Stimulated activated CD4-positive, alpha-beta T cell treated with anti-CD3 and anti-CD28 coated beads, Interleukin-1b, Interleukin-23, amount 100 ng/mL, for 24 hours (primary cell): Measurements from ENCODE around the gene RAB8B.
"Not testable (repeated sequence)": the region's sequence is repeated elsewhere in the genome, so short reads cannot be mapped to it uniquely, and the experiment has no call there.

Source experiments
- DNase-seq, 4 experiments: peaks; one replicate each; pipeline ENCODE4 v3.0.0-alpha.2; 2020; ENCODE audit warnings: low read depth in 4 of 4, low spot score in 1 of 4

Gene RAB8B

GRCh38 chr15:63233667-63234423 lies 44.4 kb downstream of the RAB8B start:
- DNase-seq, result no peak

- no peak for DNase-seq
Measured at GRCh38 chr15:63234451-63234870, 45.1 kb downstream of the RAB8B start.

GRCh38 chr15:63236272-63236671 lies 46.9 kb downstream of the RAB8B start:
- DNase-seq, result no peak

- not testable (repeated sequence) for DNase-seq
Measured at GRCh38 chr15:63237086-63237485, 47.7 kb downstream of the RAB8B start.

- DNase-seq, result no peak
Measured at GRCh38 chr15:63238171-63238570, 48.8 kb downstream of the RAB8B start.

GRCh38 chr15:63238796-63239195 lies 49.4 kb downstream of the RAB8B start:
- DNase-seq, result no peak

GRCh38 chr15:63240109-63240508 lies 50.7 kb downstream of the RAB8B start:
- no peak for DNase-seq

- no peak for DNase-seq
Measured at GRCh38 chr15:63241316-63241715, 51.9 kb downstream of the RAB8B start.

GRCh38 chr15:63243101-63243500 lies 53.7 kb downstream of the RAB8B start:
- no peak for DNase-seq

- DNase-seq, result no peak
Measured at GRCh38 chr15:63243776-63244175, 54.4 kb downstream of the RAB8B start.

- no peak for DNase-seq
Measured at GRCh38 chr15:63244399-63244798, 55.0 kb downstream of the RAB8B start.

GRCh38 chr15:63244976-63245645 lies 55.7 kb downstream of the RAB8B start:
- DNase-seq, result no peak

GRCh38 chr15:63246691-63247469 lies 57.5 kb downstream of the RAB8B start:
- no peak for DNase-seq

GRCh38 chr15:63250312-63250965 lies 61.0 kb downstream of the RAB8B start:
- DNase-seq, result no peak

GRCh38 chr15:63251701-63252100 lies 62.3 kb downstream of the RAB8B start:
- no peak for DNase-seq

- no peak for DNase-seq
Measured at GRCh38 chr15:63252292-63252691, 62.9 kb downstream of the RAB8B start.

- DNase-seq, result no peak
Measured at GRCh38 chr15:63254991-63255390, 65.6 kb downstream of the RAB8B start.

- DNase-seq, result no peak
Measured at GRCh38 chr15:63255489-63255990, 66.1 kb downstream of the RAB8B start.

GRCh38 chr15:63256433-63257274 lies 67.2 kb downstream of the RAB8B start:
- DNase-seq, result no peak

GRCh38 chr15:63258658-63259057 lies 69.3 kb downstream of the RAB8B start:
- DNase-seq, result no peak
